RWPE2 (cell line): ENCODE data around the gene ASXL3.

Experiments
- ATAC-seq: fragments of 200-7000 bp; cut with Tn5 transposase; 3 replicates; pipeline ENCODE4 v1.9.1; 2021; ENCODE audit warnings: low read depth
- DNase-seq: peaks from one replicate; pipeline ENCODE4 v3.0.0-alpha.2; 2020; ENCODE audit warnings: low spot score
- H3K27ac ChIP-seq: fragments of 450-650 bp; 2 replicates; pipeline ENCODE4 v1.5.1; 2017; ENCODE audit warnings: mild to moderate bottlenecking; ENCODE audit not compliant: poor library complexity, severe bottlenecking
- H3K27me3 ChIP-seq: fragments of 250-450 bp; sonication (Bioruptor Pico); 2 replicates; pipeline ENCODE4 v1.5.1; 2021; ENCODE audit warnings: mild to moderate bottlenecking, moderate library complexity; ENCODE audit not compliant: insufficient read depth, poor library complexity, severe bottlenecking
- H3K36me3 ChIP-seq: fragments of 250-450 bp; sonication (Bioruptor Pico); 2 replicates; pipeline ENCODE4 v1.5.1; 2020; ENCODE audit warnings: low read depth, mild to moderate bottlenecking, moderate library complexity
- H3K4me1 ChIP-seq: fragments of 250-450 bp; sonication (Bioruptor Pico); 2 replicates; pipeline ENCODE4 v1.5.1; 2021; ENCODE audit warnings: mild to moderate bottlenecking, moderate library complexity; ENCODE audit not compliant: insufficient read depth, poor library complexity, severe bottlenecking
- H3K4me3 ChIP-seq: fragments of 250-450 bp; sonication (Bioruptor Pico); 2 replicates; pipeline ENCODE4 v1.5.1; 2021; ENCODE audit warnings: mild to moderate bottlenecking, moderate library complexity; ENCODE audit not compliant: severe bottlenecking
- H3K9me3 ChIP-seq: fragments of 250-450 bp; sonication (Bioruptor Pico); 2 replicates; pipeline ENCODE4 v1.5.1; 2021; ENCODE audit warnings: mild to moderate bottlenecking, moderate library complexity; ENCODE audit not compliant: severe bottlenecking
- TF ChIP-seq, protein P1 (sequence below): fragments of 450-650 bp; IDR thresholded peaks from one replicate; pipeline ENCODE4 v1.5.1; 2017; ENCODE audit warnings: mild to moderate bottlenecking, moderate library complexity; ENCODE audit not compliant: poor library complexity, severe bottlenecking

The ASXL3 gene

DNA sequence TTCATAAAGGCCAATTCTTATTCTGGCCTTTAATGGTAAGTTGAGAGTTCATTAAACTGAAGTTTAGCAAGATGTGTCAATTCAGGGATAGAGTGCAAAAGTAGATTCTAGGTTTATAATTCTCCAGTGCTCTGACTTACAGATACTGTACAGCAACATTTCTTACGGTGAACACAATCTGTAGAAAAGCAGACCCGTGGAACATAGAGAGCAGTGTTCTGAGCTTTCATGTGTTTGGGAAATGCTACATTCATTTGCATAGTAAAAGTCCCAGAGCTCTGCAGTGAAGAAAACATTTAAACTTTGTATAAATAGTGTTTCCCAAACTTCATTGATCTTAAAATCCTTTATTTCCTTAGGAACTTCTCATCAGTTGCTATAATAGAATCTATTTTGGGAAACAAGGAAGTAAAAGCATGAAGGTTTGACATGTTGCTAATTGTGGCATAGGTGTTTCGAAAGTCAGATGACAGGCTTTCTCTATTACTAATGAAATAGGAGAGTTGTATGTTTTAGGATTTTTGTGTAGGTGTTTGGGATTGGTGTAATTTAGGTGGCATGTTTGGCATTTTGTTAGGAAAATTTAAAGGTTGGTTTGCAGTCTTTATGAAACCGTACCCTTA is 138.2 kb downstream of the ASXL3 start:
- H3K4me3 ChIP-seq = no peak overlapping the region
- TF ChIP-seq, protein P1, sequence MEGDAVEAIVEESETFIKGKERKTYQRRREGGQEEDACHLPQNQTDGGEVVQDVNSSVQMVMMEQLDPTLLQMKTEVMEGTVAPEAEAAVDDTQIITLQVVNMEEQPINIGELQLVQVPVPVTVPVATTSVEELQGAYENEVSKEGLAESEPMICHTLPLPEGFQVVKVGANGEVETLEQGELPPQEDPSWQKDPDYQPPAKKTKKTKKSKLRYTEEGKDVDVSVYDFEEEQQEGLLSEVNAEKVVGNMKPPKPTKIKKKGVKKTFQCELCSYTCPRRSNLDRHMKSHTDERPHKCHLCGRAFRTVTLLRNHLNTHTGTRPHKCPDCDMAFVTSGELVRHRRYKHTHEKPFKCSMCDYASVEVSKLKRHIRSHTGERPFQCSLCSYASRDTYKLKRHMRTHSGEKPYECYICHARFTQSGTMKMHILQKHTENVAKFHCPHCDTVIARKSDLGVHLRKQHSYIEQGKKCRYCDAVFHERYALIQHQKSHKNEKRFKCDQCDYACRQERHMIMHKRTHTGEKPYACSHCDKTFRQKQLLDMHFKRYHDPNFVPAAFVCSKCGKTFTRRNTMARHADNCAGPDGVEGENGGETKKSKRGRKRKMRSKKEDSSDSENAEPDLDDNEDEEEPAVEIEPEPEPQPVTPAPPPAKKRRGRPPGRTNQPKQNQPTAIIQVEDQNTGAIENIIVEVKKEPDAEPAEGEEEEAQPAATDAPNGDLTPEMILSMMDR = no peak
- ATAC-seq = no peak
- DNase-seq = no peak
- H3K9me3 ChIP-seq = no peaks in the 10 kb centered on the region
- no peaks in the 10 kb centered on the region for H3K36me3 ChIP-seq
- H3K27me3 ChIP-seq = peaks cover under 1% of the 10 kb centered on the region
- no peaks in the 10 kb centered on the region for H3K4me1 ChIP-seq
- no peak overlapping the region for H3K27ac ChIP-seq

DNA sequence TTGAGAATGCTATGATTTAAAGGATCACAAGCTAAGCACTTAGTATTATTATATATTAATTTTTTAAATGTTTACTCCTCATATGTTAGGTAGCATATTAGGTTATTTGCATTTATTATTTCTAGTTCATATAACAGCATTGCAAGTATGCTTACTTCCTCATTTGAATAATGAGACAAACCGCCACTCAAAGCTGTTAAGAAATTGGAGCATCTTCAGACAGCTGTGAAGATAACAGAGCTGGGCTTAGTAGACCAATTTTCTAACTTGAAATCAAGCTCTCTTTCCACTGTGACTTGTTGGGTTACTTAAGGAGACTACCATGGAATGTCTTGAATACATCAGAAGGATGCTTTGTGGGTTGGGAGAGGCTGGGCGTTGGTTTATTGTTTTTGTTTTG is 139.3 kb downstream of the ASXL3 start:
- H3K36me3 ChIP-seq = no peaks in the 10 kb centered on the region
- H3K4me1 ChIP-seq = no peaks in the 10 kb centered on the region
- H3K4me3 ChIP-seq = no peak overlapping the region
- no peak for DNase-seq
- no peaks in the 10 kb centered on the region for H3K9me3 ChIP-seq
- ATAC-seq = no peak
- H3K27ac ChIP-seq = no peak overlapping the region
- no peaks in the 10 kb centered on the region for H3K27me3 ChIP-seq
- TF ChIP-seq, protein P1 = no peak

DNA sequence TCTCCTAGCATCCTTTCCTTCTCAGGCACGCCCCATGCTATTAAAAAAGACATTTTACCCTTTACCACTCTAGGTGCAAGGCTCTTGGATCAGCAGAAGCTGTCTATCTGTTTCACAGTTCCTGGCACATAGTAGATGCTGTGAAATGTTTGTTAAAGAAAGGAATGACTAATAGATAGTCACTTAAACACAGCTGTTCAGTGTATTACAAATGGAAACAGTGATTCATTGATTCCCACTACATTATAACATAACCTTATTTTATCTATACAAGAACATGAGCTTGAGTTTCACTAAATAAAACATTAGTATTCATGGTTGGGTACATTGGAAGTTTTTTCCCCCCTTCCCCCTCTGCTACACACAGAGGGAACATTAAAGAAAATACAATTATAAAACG is 142.1 kb downstream of the ASXL3 start:
- Histone ChIP-seq H3K9me3 (no peaks in the 10 kb centered on the region), H3K36me3 (no peaks in the 10 kb centered on the region), H3K4me1 (no peaks in the 10 kb centered on the region), H3K4me3 (no peak overlapping the region), H3K27me3 (no peaks in the 10 kb centered on the region), H3K27ac (no peak overlapping the region)
- TF ChIP-seq, protein P1 = no peak
- ATAC-seq (peak; percentile 41; the same call in 1 of the 3 replicates), DNase-seq (no peak)

DNA sequence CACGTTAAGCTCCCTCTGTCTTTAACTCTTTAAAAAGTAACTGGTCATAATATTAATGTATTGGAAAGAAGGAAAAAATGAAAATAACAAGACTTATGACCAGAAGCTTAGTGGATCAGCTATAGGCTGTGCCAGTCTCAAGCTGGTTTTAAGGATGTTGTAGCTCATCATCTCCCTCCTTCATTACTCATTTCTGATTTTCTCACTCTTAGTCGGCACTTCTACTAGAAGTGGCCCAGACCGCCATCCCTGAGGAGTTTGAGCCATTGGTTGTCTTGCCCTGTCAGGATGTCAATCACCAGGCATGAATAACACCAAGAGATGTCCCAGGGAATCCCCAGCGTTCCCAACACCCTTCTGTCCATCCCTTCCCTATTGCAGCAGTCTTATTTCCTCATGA is 151.5 kb downstream of the ASXL3 start:
- Histone ChIP-seq H3K4me3 (no peak overlapping the region), H3K27me3 (no peaks in the 10 kb centered on the region), H3K9me3 (no peaks in the 10 kb centered on the region), H3K36me3 (no peaks in the 10 kb centered on the region), H3K4me1 (no peaks in the 10 kb centered on the region), H3K27ac (no peak overlapping the region)
- DNase-seq = no peak
- TF ChIP-seq, protein P1 = no peak
- no peak for ATAC-seq

DNA sequence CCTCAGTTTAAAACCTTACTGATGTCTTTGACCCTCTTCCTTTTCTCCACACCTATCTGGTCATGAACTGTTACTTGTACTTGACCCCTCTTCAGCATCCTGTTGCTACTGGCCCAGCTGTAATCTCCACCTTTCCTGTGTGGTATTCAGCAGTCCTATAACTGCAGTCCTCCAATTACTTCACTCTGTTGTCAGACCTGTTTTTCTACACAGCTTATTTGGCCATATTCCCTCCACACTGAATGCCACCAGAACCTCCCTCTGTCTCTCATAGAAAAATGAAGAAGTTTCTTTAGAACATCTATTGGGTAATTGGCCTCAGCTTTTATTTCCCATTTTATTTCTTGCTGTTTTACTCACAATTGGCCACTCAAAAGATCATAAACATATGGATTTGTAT is 155.4 kb downstream of the ASXL3 start:
- Histone ChIP-seq H3K9me3 (no peaks in the 10 kb centered on the region), H3K4me1 (no peaks in the 10 kb centered on the region), H3K27me3 (peaks cover 4% of the 10 kb centered on the region), H3K27ac (no peak overlapping the region), H3K36me3 (no peaks in the 10 kb centered on the region), H3K4me3 (no peak overlapping the region)
- DNase-seq (no peak), ATAC-seq (no peak)
- TF ChIP-seq, protein P1 = no peak
